ENCODE measurements around the gene S100B. TPM values are rescaled to one million over a fixed set of nuclear protein-coding genes. Genes with fewer than 3 reads are reported as not detected.

Gene S100B
- total and polyA plus RNA-seq, 2 of the 13 experiments (the other 11 are each of a cell fraction or from before 2014, with no cell fraction given) = not detected

DNA sequence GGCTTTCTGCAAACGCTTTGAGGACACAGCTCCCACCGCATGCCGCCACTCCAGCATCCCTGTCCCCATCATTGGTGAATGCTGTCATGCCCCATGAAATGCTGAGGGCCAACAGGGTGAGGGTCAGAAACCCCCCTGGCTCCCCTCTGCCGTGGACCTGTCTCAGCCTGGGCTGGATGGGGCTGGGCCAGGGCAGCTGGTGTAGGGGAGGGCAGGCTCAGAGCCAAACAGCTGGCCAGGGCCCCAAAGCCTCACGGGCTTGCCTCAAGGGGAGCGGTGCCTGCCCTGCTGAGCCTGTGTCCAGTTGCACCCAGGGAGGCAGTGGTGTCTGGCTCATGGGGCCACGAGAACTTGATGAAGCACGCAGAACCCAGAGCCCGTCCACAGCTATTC lies 49.7 kb downstream of the S100B start:
- TF ChIP-seq IRX3 (CRISPR knock-in tag; IDR thresholded peaks at IDR 0.05; ENCODE audit: borderline replicate concordance, low read depth) (no peak), AGO2 (optimal IDR thresholded peaks at IDR 0.05; ENCODE audit: low read depth, low read length) (peak; percentile 40)
- no TSS peak for BruUV-seq (replicated peaks)
- 100% methylated on average over 3 of the region's 9 CpGs for WGBS (ENCODE audit: low lambda C conversion rate)
- intact Hi-C loops (cut with micrococcal nuclease; ENCODE audit: unreplicated experiment) = no loop called here
- in situ Hi-C loops (cut with HindIII; ENCODE audit: extremely low pct_ligation_motif_present, low pct_unique_long_range_greater_than_20kb) = no loop called here
- Histone ChIP-seq H3K79me2 (ENCODE audit: insufficient read depth, low read length) (no peaks in the 10 kb centered on the region), H3K36me3 (replicated peaks in 1 of 2; ENCODE audit: control insufficient read depth in 1 of 2, insufficient read depth in 2 of 2, low read length in 2 of 2) (peaks cover 4 to 13% of the 10 kb centered on the region in 2 experiments; a peak in 4 of 5 replicates), H3K27me3 (ENCODE audit: control insufficient read depth in 1 of 2, insufficient read depth in 2 of 2, low read length in 2 of 2) (no peaks in the 10 kb centered on the region), H3K4me2 (ENCODE audit: low read depth, low read length) (no peak overlapping the region), H4K20me1 (ENCODE audit: insufficient read depth, low read length) (no peaks in the 10 kb centered on the region), H3K4me3 (replicated peaks in 1 of 3; ENCODE audit: insufficient read depth in 1 of 3, low read depth in 2 of 3, low read length in 3 of 3) (no peak overlapping the region), H3K9ac (ENCODE audit: insufficient read depth, low read depth, low read length) (no peak overlapping the region), H2AFZ (ENCODE audit: low read length) (no peak overlapping the region), H3K4me1 (ENCODE audit: insufficient read depth, low read length) (peaks cover 14% of the 10 kb centered on the region), H3K9me3 (ENCODE audit: low read length) (no peaks in the 10 kb centered on the region), H3K27ac (ENCODE audit: extremely low read length, insufficient read depth, low read length) (no peak overlapping the region)
- FAIRE-seq = no peak
- CTCF ChIA-PET (ENCODE audit: low intra/inter-chr PET ratio, low total read pairs) = no interaction called here
- POLR2A ChIA-PET = no interaction called here
- no peak for DNase-seq (ENCODE audit: low spot score)
- no peak for ATAC-seq

DNA sequence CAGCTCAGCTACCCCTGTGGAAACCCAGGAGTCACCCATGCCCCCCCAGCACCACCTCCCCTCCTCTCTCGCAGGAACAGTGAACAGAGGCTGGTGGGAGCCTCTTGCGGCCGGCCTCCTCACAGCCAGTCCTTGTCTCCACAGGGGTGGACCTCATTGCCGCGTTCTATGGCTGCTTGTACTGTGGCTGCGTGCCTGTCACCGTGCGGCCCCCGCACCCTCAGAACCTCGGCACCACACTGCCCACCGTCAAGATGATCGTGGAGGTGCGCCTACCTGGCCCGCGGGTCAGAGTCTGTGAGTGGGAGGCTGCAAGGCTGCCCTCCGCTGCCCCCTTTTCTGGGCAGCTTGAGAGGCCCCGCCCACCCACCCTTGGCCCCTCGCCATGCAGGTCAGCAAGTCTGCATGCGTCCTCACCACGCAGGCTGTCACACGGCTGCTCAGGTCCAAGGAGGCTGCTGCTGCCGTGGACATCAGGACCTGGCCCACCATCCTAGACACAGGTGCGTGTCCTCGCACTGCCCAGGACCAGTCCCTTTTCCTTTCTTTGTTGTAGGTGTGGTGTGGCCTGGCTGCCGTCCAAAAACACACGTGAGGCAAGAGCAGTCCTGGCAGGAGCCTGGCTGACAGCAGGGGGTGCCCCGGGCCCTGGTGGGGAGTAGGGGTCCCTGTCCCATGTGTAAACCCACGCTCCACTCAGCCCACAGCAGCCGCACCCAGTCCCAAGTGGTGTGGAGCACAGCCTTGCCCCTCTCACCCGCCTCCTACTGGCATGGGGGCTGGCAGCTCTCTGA lies 50.3 kb downstream of the S100B start:
- no peak overlapping the region for H2AFZ ChIP-seq (ENCODE audit: low read length)
- no TSS peak for BruUV-seq (replicated peaks)
- 100% methylated on average over 13 of the region's 30 CpGs for WGBS (ENCODE audit: low lambda C conversion rate)
- no peak overlapping the region for H3K4me2 ChIP-seq (ENCODE audit: low read depth, low read length)
- H3K4me1 ChIP-seq (ENCODE audit: insufficient read depth, low read length) = peaks cover 8% of the 10 kb centered on the region
- DNase-seq (ENCODE audit: low spot score) = no peak
- intact Hi-C loops (cut with micrococcal nuclease; ENCODE audit: unreplicated experiment) (no loop called here), in situ Hi-C loops (cut with HindIII; ENCODE audit: extremely low pct_ligation_motif_present, low pct_unique_long_range_greater_than_20kb) (no loop called here)
- no peak; the same call in 2 of the 3 replicates for ATAC-seq
- no peaks in the 10 kb centered on the region for H4K20me1 ChIP-seq (ENCODE audit: insufficient read depth, low read length)
- no peak overlapping the region for H3K9ac ChIP-seq (ENCODE audit: insufficient read depth, low read depth, low read length)
- TF ChIP-seq ATF1 (CRISPR knock-in tag; IDR thresholded peaks at IDR 0.05) (no peak), NFE2 (CRISPR knock-in tag; IDR thresholded peaks at IDR 0.05) (no peak)
- no peaks in the 10 kb centered on the region for H3K9me3 ChIP-seq (ENCODE audit: low read length)
- H3K27ac ChIP-seq (ENCODE audit: extremely low read length, insufficient read depth, low read length) = no peak overlapping the region
- no peaks in the 10 kb centered on the region for H3K27me3 ChIP-seq (ENCODE audit: control insufficient read depth in 1 of 2, insufficient read depth in 2 of 2, low read length in 2 of 2)
- no peaks in the 10 kb centered on the region for H3K79me2 ChIP-seq (ENCODE audit: insufficient read depth, low read length)
- no peak for FAIRE-seq
- no peak overlapping the region for H3K4me3 ChIP-seq (replicated peaks in 1 of 3; ENCODE audit: insufficient read depth in 1 of 3, low read depth in 2 of 3, low read length in 3 of 3)
- ChIA-PET POLR2A (no interaction called here), CTCF (ENCODE audit: low intra/inter-chr PET ratio, low total read pairs) (no interaction called here)
- peaks cover 4 to 17% of the 10 kb centered on the region in 2 experiments; a peak in 4 of 5 replicates for H3K36me3 ChIP-seq (replicated peaks in 1 of 2; ENCODE audit: control insufficient read depth in 1 of 2, insufficient read depth in 2 of 2, low read length in 2 of 2)

All from HepG2 (cell line).